RPMI8226 (cell line): ENCODE data around the gene SUFU.
"Not testable (repeated sequence)": the region's sequence is repeated elsewhere in the genome, so short reads cannot be mapped to it uniquely, and the experiment has no call there.

Experiments
- DNase-seq: peaks from one replicate; pipeline ENCODE4 v3.0.0-alpha.2; 2015

Gene SUFU

GRCh38 chr10:102503264-102504178 lies at the start of gene SUFU:
SUFU (plus strand) TSS chr10:102503972; CDS start chr10:102504153, 181 bp downstream.
- peak; percentile 97 for DNase-seq

- not testable (repeated sequence) for DNase-seq
These were observed 48.9 kb upstream of the SUFU start for GRCh38 chr10:102454662-102455487.

GRCh38 chr10:102455893-102456471 lies 47.8 kb upstream of the SUFU start:
- no peak for DNase-seq

- no peak for DNase-seq
These were observed 46.1 kb upstream of the SUFU start for GRCh38 chr10:102457591-102458150.

GRCh38 chr10:102458656-102459055 lies 45.1 kb upstream of the SUFU start:
- no peak for DNase-seq

- DNase-seq: no peak
These were observed 43.0 kb upstream of the SUFU start for GRCh38 chr10:102460836-102461186.

- DNase-seq: peak; percentile 94
These were observed 42.4 kb upstream of the SUFU start for GRCh38 chr10:102461187-102462054.

- no peak for DNase-seq
These were observed 41.2 kb upstream of the SUFU start for GRCh38 chr10:102462512-102463054.

GRCh38 chr10:102463983-102464382 lies 39.8 kb upstream of the SUFU start:
- DNase-seq: no peak

- DNase-seq: no peak
These were observed 38.3 kb upstream of the SUFU start for GRCh38 chr10:102465466-102465865.

- DNase-seq: no peak
These were observed 36.5 kb upstream of the SUFU start for GRCh38 chr10:102467318-102467717.

- DNase-seq: no peak
These were observed 35.8 kb upstream of the SUFU start for GRCh38 chr10:102467971-102468438.

- no peak for DNase-seq
These were observed 35.1 kb upstream of the SUFU start for GRCh38 chr10:102468683-102469082.

GRCh38 chr10:102470579-102471546 lies 32.9 kb upstream of the SUFU start:
- no peak for DNase-seq

GRCh38 chr10:102473445-102474331 lies 30.1 kb upstream of the SUFU start:
- no peak for DNase-seq

- DNase-seq: no peak
These were observed 28.2 kb upstream of the SUFU start for GRCh38 chr10:102475451-102476040.

- DNase-seq: no peak
These were observed 27.2 kb upstream of the SUFU start for GRCh38 chr10:102476466-102477141.

- DNase-seq: no peak
These were observed 24.1 kb upstream of the SUFU start for GRCh38 chr10:102479651-102480050.
